ENCODE data around the gene CCDC138. TPM values are rescaled to one million over a fixed set of nuclear protein-coding genes. Genes with fewer than 3 reads are reported as not detected.

Gene CCDC138
- polyA plus RNA-seq, 1 donor from 2014 or later, result 19.0 TPM

- Histone ChIP-seq H3K27me3 (ENCODE audit: insufficient read depth, low read depth, low read length) (no peaks in the 10 kb centered on the region), H3K4me2 (ENCODE audit: low read length) (no peak overlapping the region), H3K27ac (ENCODE audit: low read length) (no peak overlapping the region), H3F3A (ENCODE audit: insufficient read depth, low read length, poor library complexity, severe bottlenecking) (no peaks in the 10 kb centered on the region), H2AFZ (ENCODE audit: low read depth, low read length) (no peak overlapping the region), H3K9ac (ENCODE audit: low read length) (no peak overlapping the region), H3K4me3 (ENCODE audit: low read length) (no peak overlapping the region), H3K36me3 (ENCODE audit: insufficient read depth, low read length) (peaks cover 3% of the 10 kb centered on the region), H4K20me1 (ENCODE audit: insufficient read depth) (no peaks in the 10 kb centered on the region), H3K9me2 (ENCODE audit: insufficient read depth, low read length) (no peaks in the 10 kb centered on the region), H3K79me2 (replicated peaks; ENCODE audit: insufficient read depth, low read length) (no peaks in the 10 kb centered on the region), H3K9me3 (ENCODE audit: low read length) (no peaks in the 10 kb centered on the region)
- TF ChIP-seq CTCF (IDR thresholded peaks at IDR 0.05; ENCODE audit: poor library complexity, severe bottlenecking), result no peak
- TF ChIP-seq POLR2AphosphoS5 (IDR thresholded peaks at IDR 0.05), result no peak
- TF ChIP-seq MXI1 (conservative IDR thresholded peaks at IDR 0.05; ENCODE audit: poor library complexity, severe bottlenecking), result no peak
- TF ChIP-seq REST (IDR thresholded peaks at IDR 0.05; ENCODE audit: borderline replicate concordance), result no peak
- TF ChIP-seq RAD21 (conservative IDR thresholded peaks at IDR 0.05), result no peak
- no peak for TF ChIP-seq EZH2 (IDR thresholded peaks at IDR 0.05; ENCODE audit: borderline replicate concordance, insufficient read depth, low read length, poor library complexity, severe bottlenecking)
- TF ChIP-seq EP300 (conservative IDR thresholded peaks at IDR 0.05; ENCODE audit: poor library complexity, severe bottlenecking), result no peak
- no peak for TF ChIP-seq SMC3 (conservative IDR thresholded peaks at IDR 0.05; ENCODE audit: poor library complexity)
- TF ChIP-seq TAF1 (IDR thresholded peaks at IDR 0.05; ENCODE audit: low read depth), result no peak
Observed at GRCh38 chr2:108878276-108878675, 91.7 kb downstream of the CCDC138 start.

- Histone ChIP-seq H3K27ac (ENCODE audit: low read length) (no peak overlapping the region), H3K9me3 (ENCODE audit: low read length) (no peaks in the 10 kb centered on the region), H3K4me2 (ENCODE audit: low read length) (no peak overlapping the region), H3K79me2 (replicated peaks; ENCODE audit: insufficient read depth, low read length) (no peaks in the 10 kb centered on the region), H2AFZ (ENCODE audit: low read depth, low read length) (no peak overlapping the region), H3K4me3 (ENCODE audit: low read length) (no peak overlapping the region), H4K20me1 (ENCODE audit: insufficient read depth) (no peaks in the 10 kb centered on the region), H3K9ac (ENCODE audit: low read length) (no peak overlapping the region), H3K27me3 (ENCODE audit: insufficient read depth, low read depth, low read length) (no peaks in the 10 kb centered on the region), H3K9me2 (ENCODE audit: insufficient read depth, low read length) (no peaks in the 10 kb centered on the region), H3K36me3 (ENCODE audit: insufficient read depth, low read length) (no peaks in the 10 kb centered on the region), H3F3A (ENCODE audit: insufficient read depth, low read length, poor library complexity, severe bottlenecking) (no peaks in the 10 kb centered on the region)
- TF ChIP-seq CTCF (IDR thresholded peaks at IDR 0.05; ENCODE audit: poor library complexity, severe bottlenecking) (no peak), MXI1 (conservative IDR thresholded peaks at IDR 0.05; ENCODE audit: poor library complexity, severe bottlenecking) (no peak), SMC3 (conservative IDR thresholded peaks at IDR 0.05; ENCODE audit: poor library complexity) (no peak), REST (IDR thresholded peaks at IDR 0.05; ENCODE audit: borderline replicate concordance) (no peak), EZH2 (IDR thresholded peaks at IDR 0.05; ENCODE audit: borderline replicate concordance, insufficient read depth, low read length, poor library complexity, severe bottlenecking) (no peak)
Observed at GRCh38 chr2:108884619-108885018, 98.0 kb downstream of the CCDC138 start.
